ENCODE measurements around the gene GPR158.
"Not testable (repeated sequence)": the region's sequence is repeated elsewhere in the genome, so short reads cannot be mapped to it uniquely, and the experiment has no call there.

GPR158 gene, protein sequence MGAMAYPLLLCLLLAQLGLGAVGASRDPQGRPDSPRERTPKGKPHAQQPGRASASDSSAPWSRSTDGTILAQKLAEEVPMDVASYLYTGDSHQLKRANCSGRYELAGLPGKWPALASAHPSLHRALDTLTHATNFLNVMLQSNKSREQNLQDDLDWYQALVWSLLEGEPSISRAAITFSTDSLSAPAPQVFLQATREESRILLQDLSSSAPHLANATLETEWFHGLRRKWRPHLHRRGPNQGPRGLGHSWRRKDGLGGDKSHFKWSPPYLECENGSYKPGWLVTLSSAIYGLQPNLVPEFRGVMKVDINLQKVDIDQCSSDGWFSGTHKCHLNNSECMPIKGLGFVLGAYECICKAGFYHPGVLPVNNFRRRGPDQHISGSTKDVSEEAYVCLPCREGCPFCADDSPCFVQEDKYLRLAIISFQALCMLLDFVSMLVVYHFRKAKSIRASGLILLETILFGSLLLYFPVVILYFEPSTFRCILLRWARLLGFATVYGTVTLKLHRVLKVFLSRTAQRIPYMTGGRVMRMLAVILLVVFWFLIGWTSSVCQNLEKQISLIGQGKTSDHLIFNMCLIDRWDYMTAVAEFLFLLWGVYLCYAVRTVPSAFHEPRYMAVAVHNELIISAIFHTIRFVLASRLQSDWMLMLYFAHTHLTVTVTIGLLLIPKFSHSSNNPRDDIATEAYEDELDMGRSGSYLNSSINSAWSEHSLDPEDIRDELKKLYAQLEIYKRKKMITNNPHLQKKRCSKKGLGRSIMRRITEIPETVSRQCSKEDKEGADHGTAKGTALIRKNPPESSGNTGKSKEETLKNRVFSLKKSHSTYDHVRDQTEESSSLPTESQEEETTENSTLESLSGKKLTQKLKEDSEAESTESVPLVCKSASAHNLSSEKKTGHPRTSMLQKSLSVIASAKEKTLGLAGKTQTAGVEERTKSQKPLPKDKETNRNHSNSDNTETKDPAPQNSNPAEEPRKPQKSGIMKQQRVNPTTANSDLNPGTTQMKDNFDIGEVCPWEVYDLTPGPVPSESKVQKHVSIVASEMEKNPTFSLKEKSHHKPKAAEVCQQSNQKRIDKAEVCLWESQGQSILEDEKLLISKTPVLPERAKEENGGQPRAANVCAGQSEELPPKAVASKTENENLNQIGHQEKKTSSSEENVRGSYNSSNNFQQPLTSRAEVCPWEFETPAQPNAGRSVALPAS (N-terminal part only)

DNA sequence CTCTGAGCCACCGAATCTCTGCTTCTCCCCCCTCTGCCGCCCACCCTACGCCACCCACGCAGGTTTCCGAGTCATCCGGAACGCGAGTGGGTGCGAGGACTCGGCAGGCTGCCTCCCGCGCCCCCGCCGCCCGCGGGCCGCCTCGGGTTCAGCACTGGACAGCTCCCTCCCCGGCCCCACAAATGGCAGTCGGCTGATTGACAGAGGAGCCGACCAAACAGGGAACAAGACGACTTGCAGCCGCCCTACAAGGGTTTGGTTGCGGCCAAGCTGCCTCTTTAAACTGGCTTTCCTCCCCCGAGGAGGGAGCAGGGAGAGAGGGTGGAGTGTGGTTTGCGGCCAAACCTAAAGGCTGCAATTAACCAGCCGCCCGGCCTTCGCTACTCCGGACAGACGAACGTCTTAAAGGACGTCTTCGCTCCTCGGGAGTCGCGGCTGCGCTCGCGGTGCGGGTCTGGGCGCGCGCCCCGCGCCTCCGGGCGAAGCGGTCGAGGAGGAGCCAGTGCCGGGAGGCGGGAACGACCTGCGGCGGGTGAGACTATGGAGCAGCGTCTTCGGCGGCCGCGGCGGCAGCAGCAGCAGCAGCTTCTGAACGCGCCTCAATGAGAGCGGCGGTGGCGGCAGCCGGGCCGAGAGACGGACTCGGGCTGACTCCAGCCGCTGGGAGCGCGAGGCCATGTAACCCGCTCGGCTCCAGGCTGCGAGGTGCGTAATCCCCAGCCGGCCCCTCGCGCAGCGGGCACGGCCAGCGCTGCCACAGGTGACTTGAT, at the start of gene GPR158:
Gene GPR158, plus strand, starts transcription at position 541 of the 770 bp plus-strand sequence. CDS start 420 bp downstream, outside the sequence.
- H3K27ac Mint-ChIP-seq, result no peak within 1 kb of the TSS
- no peaks in the 10 kb centered on the region for H3K36me3 Mint-ChIP-seq (ENCODE audit: low read depth)
- H3K27me3 Mint-ChIP-seq, result peaks cover 46% of the 10 kb centered on the region
- intact Hi-C loops (cut with micrococcal nuclease), result no loop called here
- peak within 1 kb of the TSS; percentile 45 for H3K4me3 Mint-ChIP-seq
- H3K4me1 Mint-ChIP-seq (ENCODE audit: low read depth), result peaks cover 5% of the 10 kb centered on the region
- no peaks in the 10 kb centered on the region for H3K9me3 Mint-ChIP-seq

DNA sequence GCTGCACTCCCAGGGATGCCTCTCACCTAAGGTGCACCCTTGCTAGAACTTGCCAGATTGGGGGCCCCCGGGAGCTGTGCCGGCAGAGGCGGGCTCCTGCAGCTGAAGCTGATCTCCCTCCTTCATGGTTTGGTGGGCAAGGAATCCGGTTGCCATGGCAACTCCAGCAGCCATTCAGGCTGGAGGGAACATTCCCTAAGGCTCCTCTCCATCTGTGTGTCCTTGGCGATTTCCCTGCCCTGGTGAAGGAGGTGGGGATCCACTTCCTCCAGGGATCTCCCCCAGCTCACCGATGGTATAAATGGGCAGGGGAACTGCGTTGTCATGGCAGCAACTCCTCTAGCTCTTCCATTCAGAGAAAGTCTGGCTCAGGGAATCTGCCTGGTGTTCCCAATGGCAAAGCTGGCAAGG, 49.6 kb upstream of the GPR158 start:
- Mint-ChIP-seq H3K4me1 (ENCODE audit: low read depth) (no peaks in the 10 kb centered on the region), H3K4me3 (no peak overlapping the region), H3K36me3 (ENCODE audit: low read depth) (no peaks in the 10 kb centered on the region), H3K27me3 (no peaks in the 10 kb centered on the region), H3K9me3 (no peaks in the 10 kb centered on the region), H3K27ac (no peak overlapping the region)
- intact Hi-C loops (cut with micrococcal nuclease), result no loop called here

DNA sequence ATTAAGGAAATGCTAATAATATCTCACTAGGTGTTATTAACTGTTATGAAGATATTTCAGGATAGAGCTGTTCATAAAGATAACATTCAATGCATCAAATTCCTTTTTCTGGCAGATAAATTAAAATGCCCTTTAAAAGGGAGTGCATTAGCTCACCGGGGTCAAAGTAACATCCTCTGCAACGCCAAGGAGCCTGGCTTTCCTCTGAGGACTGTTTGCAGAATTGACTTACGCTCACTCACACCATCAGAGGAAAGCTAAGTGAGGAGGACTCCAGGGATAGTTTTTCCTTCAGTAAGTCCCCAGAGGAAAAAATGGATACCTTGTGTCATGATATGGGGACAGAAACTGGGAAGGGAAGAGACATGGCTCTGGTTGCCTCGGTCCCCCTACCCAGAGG, 45.2 kb upstream of the GPR158 start:
- Mint-ChIP-seq H3K9me3 (peaks cover 9% of the 10 kb centered on the region), H3K27ac (no peak overlapping the region), H3K27me3 (no peaks in the 10 kb centered on the region), H3K36me3 (ENCODE audit: low read depth) (no peaks in the 10 kb centered on the region), H3K4me1 (ENCODE audit: low read depth) (no peaks in the 10 kb centered on the region), H3K4me3 (no peak overlapping the region)
- intact Hi-C loops (cut with micrococcal nuclease), result no loop called here

DNA sequence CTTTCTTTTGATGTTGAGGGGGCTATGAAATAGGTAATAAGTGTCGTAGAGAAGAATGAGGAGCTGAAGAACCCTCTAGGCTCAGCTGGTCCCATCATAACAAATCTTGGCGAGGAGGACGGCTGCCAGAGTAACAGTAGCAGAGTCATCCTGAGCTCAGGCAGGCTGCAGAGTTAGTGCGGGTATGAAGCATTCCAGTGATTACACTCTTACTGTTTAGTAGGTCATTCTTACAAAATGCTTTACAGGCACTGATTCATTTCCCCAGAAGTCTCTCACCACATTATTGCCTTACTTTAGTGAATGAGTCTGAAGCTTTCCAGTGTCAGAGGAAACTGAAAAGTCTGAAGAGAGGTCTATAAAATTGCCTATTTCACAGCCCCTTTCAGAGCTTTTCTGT, 43.9 kb upstream of the GPR158 start:
- H3K27ac Mint-ChIP-seq, result no peak overlapping the region
- peaks cover 9% of the 10 kb centered on the region for H3K9me3 Mint-ChIP-seq
- H3K36me3 Mint-ChIP-seq (ENCODE audit: low read depth), result no peaks in the 10 kb centered on the region
- no peaks in the 10 kb centered on the region for H3K27me3 Mint-ChIP-seq
- H3K4me1 Mint-ChIP-seq (ENCODE audit: low read depth), result no peaks in the 10 kb centered on the region
- no peak overlapping the region for H3K4me3 Mint-ChIP-seq
- intact Hi-C loops (cut with micrococcal nuclease), result no loop called here

DNA sequence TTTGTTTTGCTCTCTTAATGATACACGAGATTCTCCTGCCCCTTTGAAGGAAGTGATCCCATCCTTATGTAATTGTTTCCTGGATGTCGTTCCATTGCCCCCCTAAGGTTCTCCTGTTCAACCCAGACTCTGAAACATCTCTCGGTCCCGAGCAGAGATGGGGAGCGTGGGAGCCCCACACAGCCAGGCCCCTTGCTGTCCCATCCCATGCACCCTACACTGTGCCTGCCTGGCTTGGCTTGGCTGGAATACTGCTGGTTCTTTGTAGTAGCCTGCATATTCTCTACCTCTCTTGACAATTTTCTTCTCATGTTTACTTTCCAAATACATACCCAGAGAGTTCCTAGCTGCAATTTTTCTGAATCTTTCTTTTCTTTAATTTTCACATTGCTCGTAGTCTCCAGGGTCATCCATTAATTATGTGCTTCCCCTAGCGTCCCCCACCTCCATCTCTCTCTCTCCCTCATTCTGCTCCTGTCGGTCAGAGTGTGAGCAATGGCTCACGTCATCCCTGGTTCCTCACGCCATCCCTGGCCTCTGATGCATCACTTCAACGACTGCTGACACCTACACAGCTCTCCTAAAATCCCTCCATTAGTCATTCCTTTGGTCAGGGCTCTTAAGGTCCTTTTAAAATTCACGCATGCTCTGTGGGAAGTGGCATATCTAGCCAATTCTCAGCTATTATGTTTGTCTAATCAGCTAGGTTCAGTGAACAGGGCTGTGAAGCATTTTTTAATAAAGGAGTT, 32.5 kb upstream of the GPR158 start:
- H3K27ac Mint-ChIP-seq, result no peak overlapping the region
- no peaks in the 10 kb centered on the region for H3K4me1 Mint-ChIP-seq (ENCODE audit: low read depth)
- intact Hi-C loops (cut with micrococcal nuclease), result no loop called here
- H3K4me3 Mint-ChIP-seq, result no peak overlapping the region
- H3K36me3 Mint-ChIP-seq (ENCODE audit: low read depth), result no peaks in the 10 kb centered on the region
- no peaks in the 10 kb centered on the region for H3K27me3 Mint-ChIP-seq
- peaks cover under 1% of the 10 kb centered on the region for H3K9me3 Mint-ChIP-seq

DNA sequence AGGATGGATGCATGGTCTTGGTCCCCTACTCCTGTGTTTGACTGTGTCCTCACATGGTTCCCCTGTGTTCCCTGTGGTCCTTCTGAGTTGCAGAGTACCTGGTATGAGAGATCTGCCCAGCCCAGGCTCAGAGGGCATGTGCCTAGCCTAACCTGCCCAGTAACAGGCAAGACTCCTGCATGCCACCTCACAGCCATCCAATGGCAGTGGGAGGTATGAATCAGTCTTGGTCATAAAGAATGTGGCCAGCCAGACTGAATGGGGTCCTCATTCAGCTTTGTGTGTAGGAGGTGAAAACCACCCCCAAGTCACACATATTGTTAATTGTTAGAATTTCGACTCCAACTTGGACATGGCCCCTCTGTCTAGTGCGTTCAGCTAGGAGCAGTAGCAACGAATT, 17.2 kb upstream of the GPR158 start:
- H3K27me3 Mint-ChIP-seq, result no peaks in the 10 kb centered on the region
- peaks cover 9% of the 10 kb centered on the region for H3K9me3 Mint-ChIP-seq
- intact Hi-C loops (cut with micrococcal nuclease), result no loop called here
- H3K4me3 Mint-ChIP-seq, result no peak overlapping the region
- H3K4me1 Mint-ChIP-seq (ENCODE audit: low read depth), result no peaks in the 10 kb centered on the region
- no peak overlapping the region for H3K27ac Mint-ChIP-seq
- no peaks in the 10 kb centered on the region for H3K36me3 Mint-ChIP-seq (ENCODE audit: low read depth)

DNA sequence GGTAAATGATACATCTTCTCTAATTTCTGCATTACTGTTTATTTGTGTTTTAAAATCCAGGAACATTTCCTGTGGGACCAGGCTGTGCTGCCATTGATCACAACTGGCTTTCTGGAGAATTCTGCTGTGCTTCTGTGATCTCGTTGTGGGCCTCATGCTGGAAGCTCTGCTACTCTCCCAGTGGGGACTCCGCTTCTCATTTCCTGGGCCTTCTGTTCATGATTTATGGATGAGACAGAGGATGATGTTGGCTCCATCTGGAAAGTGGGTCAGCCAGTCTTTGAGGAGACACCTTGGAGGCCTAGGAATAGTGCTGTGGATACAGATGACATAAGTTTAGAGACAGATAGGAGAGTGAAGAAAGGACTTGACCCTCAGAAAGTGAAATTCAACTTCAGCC, 15.2 kb upstream of the GPR158 start:
- intact Hi-C loops (cut with micrococcal nuclease), result no loop called here
- Mint-ChIP-seq H3K4me1 (ENCODE audit: low read depth) (no peaks in the 10 kb centered on the region), H3K36me3 (ENCODE audit: low read depth) (no peaks in the 10 kb centered on the region), H3K9me3 (peaks cover 9% of the 10 kb centered on the region), H3K27ac (no peak overlapping the region), H3K4me3 (no peak overlapping the region), H3K27me3 (no peaks in the 10 kb centered on the region)

DNA sequence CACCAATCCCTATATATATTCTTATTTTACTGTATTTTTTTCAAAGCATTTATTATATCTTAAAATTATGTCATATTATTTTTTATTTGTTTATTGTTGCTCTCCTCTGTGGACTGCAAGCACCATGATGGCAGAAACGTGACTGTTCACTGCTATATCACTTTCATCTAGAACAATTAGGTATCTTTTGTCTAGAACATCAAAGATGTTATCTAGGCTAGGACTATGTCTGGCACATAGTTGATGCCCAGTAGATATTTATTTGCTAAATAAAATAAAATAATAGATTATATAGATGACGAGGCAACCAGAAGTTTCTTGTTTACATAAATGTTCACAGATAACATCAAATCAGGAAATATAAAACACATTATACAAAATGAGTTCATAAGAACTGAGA, 12.4 kb upstream of the GPR158 start:
- peaks cover 9% of the 10 kb centered on the region for H3K9me3 Mint-ChIP-seq
- H3K4me1 Mint-ChIP-seq (ENCODE audit: low read depth), result no peaks in the 10 kb centered on the region
- H3K27me3 Mint-ChIP-seq, result no peaks in the 10 kb centered on the region
- intact Hi-C loops (cut with micrococcal nuclease), result no loop called here
- no peaks in the 10 kb centered on the region for H3K36me3 Mint-ChIP-seq (ENCODE audit: low read depth)
- no peak overlapping the region for H3K27ac Mint-ChIP-seq
- no peak overlapping the region for H3K4me3 Mint-ChIP-seq

DNA sequence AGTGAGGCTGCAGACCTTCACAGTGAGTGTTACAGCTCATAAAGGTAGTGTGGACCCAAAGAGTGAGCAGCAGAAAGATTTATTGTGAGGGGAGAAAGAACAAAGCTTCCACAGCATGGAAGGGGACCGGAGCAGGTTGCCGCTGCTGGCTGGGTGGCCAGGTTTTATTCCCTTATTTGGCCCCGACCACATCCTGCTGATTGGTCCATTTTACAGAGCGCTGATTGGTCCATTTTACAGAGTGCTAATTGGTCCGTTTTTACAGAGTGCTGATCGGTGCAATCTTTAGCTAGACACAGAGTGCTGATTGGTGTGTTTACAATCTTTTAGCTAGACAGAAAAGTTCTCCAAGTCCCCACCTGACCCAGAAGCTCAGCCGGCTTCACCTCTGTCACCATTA, 11.3 kb upstream of the GPR158 start:
- H3K4me3 Mint-ChIP-seq; H3K9me3 Mint-ChIP-seq; intact Hi-C loops (cut with micrococcal nuclease); H3K4me1 Mint-ChIP-seq (ENCODE audit: low read depth); H3K36me3 Mint-ChIP-seq (ENCODE audit: low read depth); H3K27ac Mint-ChIP-seq; H3K27me3 Mint-ChIP-seq: not testable (repeated sequence)

DNA sequence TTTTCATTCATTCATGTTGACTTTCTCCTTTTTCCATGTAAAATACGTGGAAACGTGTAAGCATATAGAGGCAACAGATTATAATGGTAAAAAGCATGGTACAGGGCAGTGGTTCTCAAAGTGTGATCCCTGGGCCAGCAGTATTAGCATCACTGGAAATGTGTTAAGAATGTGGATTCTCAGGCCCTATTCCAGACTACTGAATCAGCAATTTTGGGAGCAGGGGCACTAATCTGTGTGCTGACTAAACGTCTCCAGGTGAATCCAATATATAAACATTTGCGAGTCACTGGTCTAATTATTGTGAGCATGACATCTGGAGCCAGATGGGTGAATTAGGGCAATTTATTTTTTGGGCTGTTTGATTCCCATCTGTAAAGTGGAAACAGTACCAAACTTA, 5.1 kb upstream of the GPR158 start:
- peaks cover 16% of the 10 kb centered on the region for H3K27me3 Mint-ChIP-seq
- H3K36me3 Mint-ChIP-seq (ENCODE audit: low read depth), result no peaks in the 10 kb centered on the region
- H3K4me3 Mint-ChIP-seq, result no peak overlapping the region
- H3K27ac Mint-ChIP-seq, result no peak overlapping the region
- intact Hi-C loops (cut with micrococcal nuclease), result no loop called here
- peaks cover 3% of the 10 kb centered on the region for H3K4me1 Mint-ChIP-seq (ENCODE audit: low read depth)
- H3K9me3 Mint-ChIP-seq, result no peaks in the 10 kb centered on the region

DNA sequence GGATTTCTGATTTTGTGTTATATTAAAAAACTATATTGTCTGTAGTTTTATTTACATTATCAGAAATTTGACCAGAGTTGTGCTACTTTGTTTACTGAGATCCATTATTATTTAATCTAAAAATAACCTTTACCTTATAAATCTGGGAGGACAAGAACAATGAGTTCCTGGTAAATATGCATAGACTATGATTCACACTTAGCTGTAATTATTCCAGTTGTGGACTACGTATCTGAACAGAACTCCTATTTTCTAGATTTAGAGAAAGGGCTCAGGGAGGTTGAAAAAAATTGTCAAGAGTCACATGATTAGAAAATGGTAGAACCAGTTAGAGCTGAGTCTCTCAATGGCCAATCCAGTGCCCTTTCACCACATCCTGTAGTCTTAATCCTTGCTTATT, 4.2 kb upstream of the GPR158 start:
- intact Hi-C loops (cut with micrococcal nuclease), result no loop called here
- H3K9me3 Mint-ChIP-seq, result no peaks in the 10 kb centered on the region
- no peaks in the 10 kb centered on the region for H3K36me3 Mint-ChIP-seq (ENCODE audit: low read depth)
- H3K4me3 Mint-ChIP-seq, result no peak overlapping the region
- H3K4me1 Mint-ChIP-seq (ENCODE audit: low read depth), result peaks cover 5% of the 10 kb centered on the region
- peaks cover 25% of the 10 kb centered on the region for H3K27me3 Mint-ChIP-seq
- no peak overlapping the region for H3K27ac Mint-ChIP-seq

DNA sequence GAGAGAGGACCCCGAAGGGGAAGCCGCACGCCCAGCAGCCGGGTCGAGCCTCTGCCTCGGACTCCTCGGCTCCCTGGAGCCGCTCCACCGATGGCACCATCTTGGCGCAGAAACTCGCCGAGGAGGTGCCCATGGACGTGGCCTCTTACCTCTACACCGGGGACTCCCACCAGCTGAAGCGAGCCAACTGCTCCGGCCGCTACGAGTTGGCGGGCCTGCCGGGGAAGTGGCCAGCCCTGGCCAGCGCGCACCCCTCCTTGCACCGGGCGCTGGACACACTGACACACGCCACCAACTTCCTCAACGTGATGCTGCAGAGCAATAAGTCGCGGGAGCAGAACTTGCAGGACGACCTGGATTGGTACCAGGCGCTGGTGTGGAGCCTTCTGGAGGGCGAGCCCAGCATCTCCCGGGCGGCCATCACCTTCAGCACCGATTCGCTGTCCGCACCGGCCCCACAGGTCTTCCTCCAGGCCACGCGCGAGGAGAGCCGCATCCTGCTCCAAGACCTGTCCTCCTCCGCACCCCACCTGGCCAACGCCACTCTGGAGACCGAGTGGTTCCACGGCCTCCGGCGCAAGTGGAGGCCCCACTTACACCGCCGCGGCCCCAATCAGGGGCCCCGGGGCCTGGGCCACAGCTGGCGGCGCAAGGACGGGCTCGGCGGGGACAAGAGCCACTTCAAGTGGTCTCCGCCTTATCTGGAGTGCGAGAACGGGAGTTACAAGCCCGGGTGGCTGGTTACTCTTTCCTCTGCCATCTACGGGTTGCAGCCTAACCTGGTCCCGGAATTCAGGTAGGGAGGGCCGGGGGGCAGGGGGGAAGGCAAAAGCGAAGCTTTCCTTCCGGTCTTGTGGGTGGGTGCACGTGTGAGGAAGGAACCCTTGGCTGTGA, 973 bp downstream of the GPR158 start:
- H3K27ac Mint-ChIP-seq, result no peak overlapping the region

More for the DNA sequence above, 973 bp downstream of the GPR158 start:
- Mint-ChIP-seq H3K27me3 (peaks cover 46% of the 10 kb centered on the region), H3K4me1 (ENCODE audit: low read depth) (peaks cover 5% of the 10 kb centered on the region), H3K36me3 (ENCODE audit: low read depth) (no peaks in the 10 kb centered on the region), H3K9me3 (no peaks in the 10 kb centered on the region), H3K4me3 (no peak overlapping the region)
- intact Hi-C loops (cut with micrococcal nuclease), result no loop called here
